C4-2B (cell line): Measurements from ENCODE around the gene SMIM24.

Experiments
- H3K27ac ChIP-seq: fragments of 450-650 bp; 2 replicates; pipeline ENCODE4 v1.5.1; 2017
- ZFX ChIP-seq: fragments of 450-650 bp; IDR thresholded peaks from 2 replicates; pipeline ENCODE4 v1.6.1; 2017
- TF ChIP-seq, protein P1 (sequence below): fragments of 450-650 bp; conservative IDR thresholded peaks from 2 replicates; pipeline ENCODE4 v1.5.1; 2017; ENCODE audit warnings: mild to moderate bottlenecking

The SMIM24 gene

DNA sequence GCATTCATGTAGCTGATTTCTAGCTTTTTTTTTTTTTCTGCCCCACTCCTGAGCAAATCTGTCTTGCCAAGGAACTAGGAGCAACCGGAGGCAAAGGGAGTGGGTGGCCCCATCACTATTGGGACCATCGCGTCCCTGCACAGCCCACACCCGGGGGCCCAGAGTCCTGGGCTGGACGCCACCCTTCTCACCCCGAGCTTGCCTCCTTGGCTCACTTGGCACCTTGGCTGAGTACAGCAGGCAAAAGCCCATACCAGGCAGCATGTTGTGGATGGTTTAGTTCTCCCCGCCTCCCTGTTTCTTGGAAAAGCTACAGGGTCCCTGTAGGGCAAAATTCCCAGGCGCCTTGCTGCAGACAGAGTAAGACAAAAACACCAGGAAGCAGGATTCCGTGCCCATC, 13.7 kb downstream of the SMIM24 start:
- TF ChIP-seq, protein P1, sequence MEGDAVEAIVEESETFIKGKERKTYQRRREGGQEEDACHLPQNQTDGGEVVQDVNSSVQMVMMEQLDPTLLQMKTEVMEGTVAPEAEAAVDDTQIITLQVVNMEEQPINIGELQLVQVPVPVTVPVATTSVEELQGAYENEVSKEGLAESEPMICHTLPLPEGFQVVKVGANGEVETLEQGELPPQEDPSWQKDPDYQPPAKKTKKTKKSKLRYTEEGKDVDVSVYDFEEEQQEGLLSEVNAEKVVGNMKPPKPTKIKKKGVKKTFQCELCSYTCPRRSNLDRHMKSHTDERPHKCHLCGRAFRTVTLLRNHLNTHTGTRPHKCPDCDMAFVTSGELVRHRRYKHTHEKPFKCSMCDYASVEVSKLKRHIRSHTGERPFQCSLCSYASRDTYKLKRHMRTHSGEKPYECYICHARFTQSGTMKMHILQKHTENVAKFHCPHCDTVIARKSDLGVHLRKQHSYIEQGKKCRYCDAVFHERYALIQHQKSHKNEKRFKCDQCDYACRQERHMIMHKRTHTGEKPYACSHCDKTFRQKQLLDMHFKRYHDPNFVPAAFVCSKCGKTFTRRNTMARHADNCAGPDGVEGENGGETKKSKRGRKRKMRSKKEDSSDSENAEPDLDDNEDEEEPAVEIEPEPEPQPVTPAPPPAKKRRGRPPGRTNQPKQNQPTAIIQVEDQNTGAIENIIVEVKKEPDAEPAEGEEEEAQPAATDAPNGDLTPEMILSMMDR = no peak
- no peak for TF ChIP-seq ZFX
- no peak overlapping the region for H3K27ac ChIP-seq

DNA sequence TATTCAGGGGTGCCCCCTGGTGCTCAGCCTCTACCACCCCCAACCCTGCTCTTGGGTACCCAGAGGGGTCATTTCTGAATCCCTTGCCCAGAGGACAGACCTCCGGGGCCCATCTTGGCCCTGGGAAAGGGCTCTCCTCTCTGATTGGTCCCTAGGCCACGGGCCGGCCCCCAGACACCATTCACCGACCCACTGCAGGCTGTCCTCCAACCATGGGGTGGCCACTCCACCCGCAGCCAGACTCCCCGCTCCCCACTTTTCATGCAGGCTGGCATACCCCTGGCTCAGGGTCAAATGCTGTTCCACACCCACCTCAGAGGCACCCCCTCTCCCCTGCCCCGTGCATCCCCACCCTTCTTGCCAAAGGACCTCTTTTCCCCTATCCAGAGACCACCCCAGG, 14.8 kb downstream of the SMIM24 start:
- no peak for TF ChIP-seq ZFX
- TF ChIP-seq, protein P1 = no peak
- no peak overlapping the region for H3K27ac ChIP-seq

DNA sequence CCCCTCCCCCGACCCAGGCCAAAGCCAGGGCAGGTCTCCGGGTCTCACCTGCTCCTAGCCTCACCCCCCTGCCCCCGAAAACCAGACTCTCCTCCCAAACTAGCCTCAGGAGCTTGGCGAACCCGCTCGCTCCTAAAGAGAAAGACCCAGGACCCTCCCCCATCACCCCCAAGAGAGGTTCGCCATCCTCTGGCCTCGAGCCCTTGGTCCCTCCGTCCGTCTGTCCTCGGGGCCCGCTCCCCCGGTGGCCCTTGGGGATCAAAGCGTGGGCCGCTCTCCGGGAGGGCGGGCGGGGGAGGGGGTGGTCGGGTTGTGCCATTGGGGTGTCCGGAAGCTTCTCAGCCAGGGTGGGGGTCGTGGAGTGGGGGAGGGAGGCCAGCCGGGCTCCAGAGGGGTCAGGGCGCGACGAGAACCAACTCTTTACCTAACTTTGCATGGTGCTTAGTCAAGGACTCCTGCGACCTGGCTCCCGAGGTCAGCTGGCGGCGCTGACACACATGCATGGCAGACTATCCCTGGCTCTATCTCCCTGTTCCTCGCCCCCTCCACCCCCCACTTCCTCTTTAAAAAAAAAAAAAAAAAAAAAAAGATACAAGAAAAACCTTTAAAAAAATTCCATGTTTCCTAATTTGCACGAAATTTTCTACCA, 15.6 kb downstream of the SMIM24 start:
- H3K27ac ChIP-seq = no peak overlapping the region
- TF ChIP-seq, protein P1 = no peak

DNA sequence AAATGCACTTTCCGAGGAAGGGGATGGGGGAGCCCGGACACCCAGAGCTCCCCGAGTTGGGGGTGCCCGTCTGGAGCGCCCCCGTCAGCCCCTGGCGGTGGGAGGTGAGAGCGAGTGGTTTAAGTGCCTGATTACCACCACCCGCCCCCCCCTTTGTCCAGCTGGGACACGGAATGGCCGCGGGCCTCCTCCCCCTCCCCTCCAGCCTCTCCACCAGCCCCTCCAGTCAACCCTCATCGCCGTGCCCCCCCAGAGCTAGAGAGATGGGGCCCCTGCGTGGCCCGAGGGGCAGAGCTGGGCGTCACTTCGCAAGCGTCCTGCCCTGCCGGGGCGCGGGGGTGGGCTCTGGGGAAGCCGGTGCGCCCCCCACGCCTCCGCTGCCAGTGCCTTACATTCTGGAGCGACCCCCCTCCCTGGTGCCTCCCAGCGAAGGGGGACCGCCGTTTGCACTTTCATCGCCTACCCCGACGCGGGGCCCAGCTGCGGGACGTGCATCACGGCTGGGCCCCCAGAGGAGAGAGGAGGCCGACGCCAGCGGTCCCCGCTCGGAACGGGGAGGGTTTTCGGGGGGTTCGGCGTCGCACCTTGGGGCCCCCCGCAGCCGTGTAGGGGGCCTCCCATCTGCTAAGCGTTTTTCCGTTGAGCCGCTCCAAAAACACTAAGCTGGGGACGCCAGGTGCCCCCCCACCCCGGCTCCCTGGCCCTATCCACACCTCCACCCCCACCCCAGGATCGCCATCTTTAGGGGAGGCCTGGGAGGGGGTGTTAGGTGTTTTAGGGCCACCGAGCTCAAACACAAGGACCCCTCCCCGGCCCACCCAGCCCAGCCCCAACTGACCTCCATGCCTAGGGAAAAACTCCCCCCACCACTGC, 16.4 kb downstream of the SMIM24 start:
- TF ChIP-seq, protein P1 = no peak
- no peak for TF ChIP-seq ZFX
- H3K27ac ChIP-seq = no peak overlapping the region

DNA sequence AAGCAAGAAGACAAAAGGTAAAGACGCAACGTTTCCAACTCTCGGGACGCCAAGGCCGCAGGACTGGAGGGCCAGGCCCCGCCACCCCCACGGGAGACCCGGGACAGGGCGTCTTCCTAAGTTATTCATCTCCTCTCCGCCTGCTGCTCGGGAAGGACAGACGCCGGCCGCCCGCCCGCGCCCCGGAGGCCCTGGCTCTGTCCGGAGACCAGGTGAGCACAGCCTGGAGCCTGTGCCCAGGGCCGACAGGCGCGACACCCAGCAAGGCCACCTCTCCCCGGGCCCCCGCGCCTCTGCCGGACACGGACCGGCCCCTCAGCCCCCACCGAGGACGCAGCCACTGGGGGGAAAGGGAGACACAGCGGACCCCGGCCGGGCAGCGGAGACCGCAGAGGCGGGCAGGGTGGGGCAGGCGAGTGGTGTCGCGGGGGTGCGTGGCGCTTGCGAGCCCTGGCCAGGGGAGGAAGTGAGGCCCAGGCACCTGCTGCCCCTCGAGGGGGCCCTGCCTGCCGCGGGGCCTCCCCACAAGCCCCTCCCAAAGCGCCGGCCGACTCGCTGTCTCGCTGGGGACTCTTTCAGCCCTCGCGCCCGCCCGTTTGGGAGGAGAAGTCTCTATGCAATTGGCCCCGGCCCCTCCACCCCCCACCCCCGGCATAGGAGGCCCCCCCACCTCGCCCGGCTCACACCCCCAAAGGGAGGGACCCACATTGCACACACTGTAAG, 17.2 kb downstream of the SMIM24 start:
- no peak overlapping the region for H3K27ac ChIP-seq
- TF ChIP-seq ZFX = no peak
- TF ChIP-seq, protein P1 = no peak

DNA sequence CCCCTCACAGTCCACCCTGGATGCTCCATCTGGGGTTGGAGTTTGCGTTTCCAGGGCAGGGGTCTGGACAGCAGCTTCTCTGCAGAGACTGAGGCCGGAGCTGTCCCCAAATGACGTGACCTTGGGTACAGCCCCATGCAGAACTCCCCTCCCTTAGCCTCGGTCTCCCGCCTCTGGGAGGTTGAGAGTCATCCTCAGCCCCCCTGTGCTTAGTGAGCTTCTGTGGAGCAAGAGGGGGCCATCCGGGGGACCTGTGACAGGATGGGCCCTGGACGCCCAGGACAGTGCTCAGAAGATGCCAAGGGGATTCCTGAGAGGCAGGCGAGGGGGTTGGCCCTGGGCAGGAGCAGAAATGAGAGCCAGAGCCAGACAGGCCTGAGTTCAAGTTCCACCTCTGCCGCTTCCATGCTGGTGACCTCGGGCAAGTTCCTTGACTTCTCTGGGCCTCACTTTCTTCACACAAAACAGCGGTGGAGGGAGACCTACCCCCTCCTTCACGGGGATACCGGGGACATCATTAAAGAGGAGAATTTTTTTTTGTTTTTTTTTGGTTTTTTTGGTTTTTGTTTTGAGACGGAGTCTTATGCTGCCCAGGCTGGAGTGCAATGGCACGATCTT, 20.3 kb downstream of the SMIM24 start:
- TF ChIP-seq, protein P1 = no peak
- TF ChIP-seq ZFX = no peak
- H3K27ac ChIP-seq = no peak overlapping the region
